Measurements from ENCODE around the gene HIPK4. TPM values are rescaled to one million over a fixed set of nuclear protein-coding genes. Genes with fewer than 3 reads are reported as not detected.
A peak's percentile ranks its signal among the peaks of the same experiment; 100 is the strongest.

Gene HIPK4
- total and polyA plus RNA-seq, 9 of the 15 experiments (the other 6 are each of a cell fraction or from before 2014, with no cell fraction given) = 0.06 to 0.09 TPM; not detected in 7

GRCh38 chr19:40403262-40403984, 13.4 kb upstream of the HIPK4 start (continued):
- TF ChIP-seq FOXJ3 (CRISPR knock-in tag; IDR thresholded peaks at IDR 0.05) = no peak
- TF ChIP-seq HDAC1 (IDR thresholded peaks at IDR 0.05) = peak; percentile 64 to 66; a peak in 2 of 4 replicates
- TF ChIP-seq E2F6 (IDR thresholded peaks at IDR 0.05; ENCODE audit: borderline replicate concordance in 1 of 2, extremely low read depth in 1 of 2, insufficient read depth in 1 of 2, insufficient read length in 1 of 2, low read depth in 1 of 2, low read length in 1 of 2, poor library complexity in 1 of 2, severe bottlenecking in 1 of 2) = peak; percentile 23 to 76
- TF ChIP-seq ASH1L (IDR thresholded peaks at IDR 0.05; ENCODE audit: borderline replicate concordance, low read depth, partially characterized antibody) = peak; percentile 19
- no peak for TF ChIP-seq CREM (IDR thresholded peaks at IDR 0.05; ENCODE audit: low read depth)
- no peak; the same call in 1 of the 2 replicates for TF ChIP-seq HINFP (tag; conservative IDR thresholded peaks at IDR 0.05; ENCODE audit: low read depth)
- peak; percentile 13; the same call in 1 of the 2 replicates for TF ChIP-seq ARID1B (IDR thresholded peaks at IDR 0.05)
- peak; percentile 97 for TF ChIP-seq SMARCA5 (IDR thresholded peaks at IDR 0.05)
- TF ChIP-seq L3MBTL2 (IDR thresholded peaks at IDR 0.05) = peak; percentile 70; the same call in 1 of the 2 replicates
- TF ChIP-seq PHF20 (IDR thresholded peaks at IDR 0.05; ENCODE audit: partially characterized antibody) = peak; percentile 54
- peak; percentile 17; the same call in 1 of the 2 replicates for TF ChIP-seq TEAD4 (IDR thresholded peaks at IDR 0.05; ENCODE audit: low read length)
- no peak for TF ChIP-seq TEAD4 (CRISPR knock-in tag; IDR thresholded peaks at IDR 0.05; ENCODE audit: borderline replicate concordance)
- peak in 1 of 2 experiments; percentile 72; a peak in 1 of 3 replicates for TF ChIP-seq CBX3 (IDR thresholded peaks at IDR 0.05; ENCODE audit: borderline replicate concordance in 1 of 2, low read length in 2 of 2)
- 0 out of 2 replicates have a peak, but pooled peaks have one; percentile 43 for TF ChIP-seq CC2D1A (IDR thresholded peaks at IDR 0.05)
- TF ChIP-seq HDGF (IDR thresholded peaks at IDR 0.05) = 0 out of 2 replicates have a peak, but pooled peaks have one; percentile 73
- 0 out of 2 replicates have a peak, but pooled peaks have one; percentile 46 for TF ChIP-seq CXXC5 (CRISPR knock-in tag; IDR thresholded peaks at IDR 0.05)
- peak; percentile 28 for TF ChIP-seq KDM5B (IDR thresholded peaks at IDR 0.05; ENCODE audit: insufficient replicate concordance, low read depth, low read length)
- peak; percentile 94 to 98 for TF ChIP-seq KDM1A (IDR thresholded peaks at IDR 0.05)
- TF ChIP-seq ARNT (IDR thresholded peaks at IDR 0.05) = peak; percentile 33 to 76; a peak in 2 of 4 replicates
- TF ChIP-seq MAX (CRISPR knock-in tag; IDR thresholded peaks at IDR 0.05) = peak; percentile 36; the same call in 1 of the 2 replicates
- TF ChIP-seq ZBTB7A (IDR thresholded peaks at IDR 0.05; ENCODE audit: borderline replicate concordance, control insufficient read depth, low read depth, low read length) = peak; percentile 43; the same call in 1 of the 2 replicates
- TF ChIP-seq MYBL2 (IDR thresholded peaks at IDR 0.05; ENCODE audit: low read depth) = no peak
- no peak for TF ChIP-seq MYBL2 (CRISPR knock-in tag; IDR thresholded peaks at IDR 0.05; ENCODE audit: borderline replicate concordance)
- peak; percentile 73 for TF ChIP-seq BRD9 (IDR thresholded peaks at IDR 0.05; ENCODE audit: low read depth, partially characterized antibody)
- peak; percentile 42; the same call in 1 of the 2 replicates for TF ChIP-seq ETV1 (tag; conservative IDR thresholded peaks at IDR 0.05; ENCODE audit: low read depth)

All from K562 (cell line).